Measurements from ENCODE around the gene GADL1.

DNA sequence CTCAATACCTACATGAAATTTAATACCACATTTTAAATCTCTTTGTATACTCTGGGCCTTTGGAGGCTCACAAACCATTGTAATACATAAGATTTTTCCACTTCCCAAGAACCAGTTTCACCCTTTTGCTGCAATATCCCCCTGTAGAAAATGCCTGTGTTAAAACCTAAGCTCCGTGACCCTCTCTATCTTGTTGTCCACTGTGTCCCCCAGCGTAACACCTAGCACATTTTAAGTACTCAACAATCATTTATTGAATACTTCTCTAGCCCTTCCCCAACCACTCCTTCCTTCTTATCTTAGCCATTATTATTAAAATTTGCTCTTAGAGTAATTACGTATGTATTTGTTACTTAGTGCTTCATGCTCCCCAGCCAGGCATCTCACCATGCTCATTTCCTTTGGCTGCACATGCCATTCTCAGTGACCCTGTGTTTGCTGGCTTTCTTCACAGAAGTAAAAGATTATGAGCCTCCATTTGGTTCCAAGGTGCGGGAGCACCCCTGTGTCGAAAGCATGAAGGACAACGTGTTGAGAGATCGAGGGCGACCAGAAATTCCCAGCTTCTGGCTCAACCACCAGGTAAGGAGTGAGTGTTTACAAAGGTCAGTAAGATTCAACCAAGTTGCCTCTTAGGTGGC lies 206.4 kb downstream of the GADL1 start:
- TF ChIP-seq POLR2AphosphoS5 (IDR thresholded peaks at IDR 0.05; ENCODE audit: low read depth, low read length), result no peak
- TF ChIP-seq, protein P1, sequence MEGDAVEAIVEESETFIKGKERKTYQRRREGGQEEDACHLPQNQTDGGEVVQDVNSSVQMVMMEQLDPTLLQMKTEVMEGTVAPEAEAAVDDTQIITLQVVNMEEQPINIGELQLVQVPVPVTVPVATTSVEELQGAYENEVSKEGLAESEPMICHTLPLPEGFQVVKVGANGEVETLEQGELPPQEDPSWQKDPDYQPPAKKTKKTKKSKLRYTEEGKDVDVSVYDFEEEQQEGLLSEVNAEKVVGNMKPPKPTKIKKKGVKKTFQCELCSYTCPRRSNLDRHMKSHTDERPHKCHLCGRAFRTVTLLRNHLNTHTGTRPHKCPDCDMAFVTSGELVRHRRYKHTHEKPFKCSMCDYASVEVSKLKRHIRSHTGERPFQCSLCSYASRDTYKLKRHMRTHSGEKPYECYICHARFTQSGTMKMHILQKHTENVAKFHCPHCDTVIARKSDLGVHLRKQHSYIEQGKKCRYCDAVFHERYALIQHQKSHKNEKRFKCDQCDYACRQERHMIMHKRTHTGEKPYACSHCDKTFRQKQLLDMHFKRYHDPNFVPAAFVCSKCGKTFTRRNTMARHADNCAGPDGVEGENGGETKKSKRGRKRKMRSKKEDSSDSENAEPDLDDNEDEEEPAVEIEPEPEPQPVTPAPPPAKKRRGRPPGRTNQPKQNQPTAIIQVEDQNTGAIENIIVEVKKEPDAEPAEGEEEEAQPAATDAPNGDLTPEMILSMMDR (IDR thresholded peaks at IDR 0.05 in 2 of 3, conservative IDR thresholded peaks at IDR 0.05 in 1 of 3; ENCODE audit: borderline replicate concordance in 1 of 3, insufficient read depth in 1 of 3, low read depth in 2 of 3, low read length in 2 of 3), result no peak
- TF ChIP-seq, protein P2, sequence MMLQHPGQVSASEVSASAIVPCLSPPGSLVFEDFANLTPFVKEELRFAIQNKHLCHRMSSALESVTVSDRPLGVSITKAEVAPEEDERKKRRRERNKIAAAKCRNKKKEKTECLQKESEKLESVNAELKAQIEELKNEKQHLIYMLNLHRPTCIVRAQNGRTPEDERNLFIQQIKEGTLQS (IDR thresholded peaks at IDR 0.05), result no peak
